IMR-90 (cell line): ENCODE results near the gene GDNF. TPM values are rescaled to one million over a fixed set of nuclear protein-coding genes. Genes with fewer than 3 reads are reported as not detected.
"Not testable (repeated sequence)": the region's sequence is repeated elsewhere in the genome, so short reads cannot be mapped to it uniquely, and the experiment has no call there.

Experiments
- ATAC-seq: fragments of 200-7000 bp; cut with Tn5 transposase; 2 replicates; pipeline ENCODE4 v1.9.1; 2020; ENCODE audit warnings: low read depth, mild to moderate bottlenecking, moderate library complexity
- BruUV-seq: library from RNA; stranded (reverse); fragments of 400-500 nt; replicated peaks from 2 replicates; lab custom pipeline; 2021; lab: Mats Ljungman, UMichigan
- CTCF ChIA-PET: fragments of 300-600 bp; formaldehyde crosslinking; extraction: SDS; loops from one replicate; lab custom pipeline; 2021; ENCODE audit warnings: antibody characterized with exemption; lab: Yijun Ruan, JAX
- POLR2A ChIA-PET: fragments of 300-600 bp; sonication (Branson Sonifier 250); formaldehyde crosslinking; loops from one replicate; lab custom pipeline; 2022; ENCODE audit warnings: antibody characterized with exemption; ENCODE audit not compliant: unreplicated experiment; lab: Charles Lee
- DNase-seq: peaks from one replicate; pipeline ENCODE4 v3.0.0; 2013
- H2AFZ ChIP-seq: replicated peaks from 2 replicates; pipeline ENCODE3; 2013; ENCODE audit warnings: low read length, mild to moderate bottlenecking; ENCODE audit not compliant: poor library complexity
- H2AK5ac ChIP-seq: 2 replicates; pipeline ENCODE4 v1.6.1; 2013; ENCODE audit warnings: low read depth, low read length, inconsistent platforms
- H2AK9ac ChIP-seq: replicated peaks from 2 replicates; pipeline ENCODE3; 2013; ENCODE audit warnings: mild to moderate bottlenecking, low read depth, low read length, moderate library complexity; ENCODE audit not compliant: poor library complexity
- H2BK120ac ChIP-seq: 2 replicates; pipeline ENCODE4 v1.6.1; 2013; ENCODE audit warnings: low read depth, low read length, inconsistent platforms
- H2BK15ac ChIP-seq: 3 replicates; pipeline ENCODE4 v1.6.1; 2013; ENCODE audit warnings: low read depth, low read length, inconsistent platforms
- H2BK20ac ChIP-seq: 2 replicates; pipeline ENCODE4 v1.6.1; 2013; ENCODE audit warnings: low read depth, mild to moderate bottlenecking, inconsistent platforms, low read length, moderate library complexity
- H2BK5ac ChIP-seq: 2 replicates; pipeline ENCODE4 v1.6.1; 2013; ENCODE audit warnings: mild to moderate bottlenecking, low read depth, low read length, inconsistent platforms; ENCODE audit not compliant: poor library complexity, severe bottlenecking
- H3K14ac ChIP-seq: replicated peaks from 2 replicates; pipeline ENCODE4 v1.6.1; 2013; ENCODE audit warnings: low read depth, low read length, inconsistent platforms
- H3K18ac ChIP-seq: 2 replicates; pipeline ENCODE4 v1.6.1; 2013; ENCODE audit warnings: low read depth, low read length, control low read depth
- H3K23ac ChIP-seq: 2 replicates; pipeline ENCODE4 v1.6.1; 2013; ENCODE audit warnings: low read depth, low read length, inconsistent platforms
- H3K27ac ChIP-seq: 2 replicates; pipeline ENCODE4 v1.5.1; 2013; ENCODE audit warnings: mild to moderate bottlenecking, control low read depth, low read length; ENCODE audit not compliant: insufficient read depth
- H3K27me3 ChIP-seq: 2 replicates; pipeline ENCODE4 v1.6.1; 2013; ENCODE audit warnings: low read length; ENCODE audit not compliant: control insufficient read depth, insufficient read depth
- H3K36me3 ChIP-seq: 2 replicates; pipeline ENCODE4 v1.6.1; 2013; ENCODE audit warnings: low read length, mixed read lengths; ENCODE audit not compliant: control insufficient read depth, insufficient read depth
- H3K4ac ChIP-seq: 2 replicates; pipeline ENCODE4 v1.6.1; 2013; ENCODE audit warnings: low read depth, low read length, inconsistent platforms
- H3K4me1 ChIP-seq: 2 replicates; pipeline ENCODE4 v1.6.1; 2013; ENCODE audit warnings: low read length, mixed read lengths; ENCODE audit not compliant: control insufficient read depth, insufficient read depth
- H3K4me2 ChIP-seq: 2 replicates; pipeline ENCODE4 v1.6.1; 2013; ENCODE audit warnings: low read depth, mild to moderate bottlenecking, control low read depth, low read length, moderate library complexity
- H3K4me3 ChIP-seq: 2 replicates; pipeline ENCODE4 v1.5.1; 2013; ENCODE audit warnings: low read depth, mild to moderate bottlenecking, control low read depth, low read length, moderate library complexity; ENCODE audit not compliant: insufficient read depth
- H3K56ac ChIP-seq: 2 replicates; pipeline ENCODE4 v1.6.1; 2013; ENCODE audit warnings: low read length, inconsistent platforms; ENCODE audit not compliant: insufficient read depth; ENCODE audit errors: extremely low read depth
- H3K79me1 ChIP-seq, 2 experiments: 2 replicates each; pipeline ENCODE4 v1.6.1; 2013; ENCODE audit warnings: low read length in 2 of 2, inconsistent platforms in 1 of 2, low read depth in 1 of 2
- H3K9ac ChIP-seq: 2 replicates; pipeline ENCODE4 v1.6.1; 2013; ENCODE audit warnings: low read depth, low read length, control low read depth
- H3K9me1 ChIP-seq: 2 replicates; pipeline ENCODE4 v1.6.1; 2013; ENCODE audit warnings: low read length, inconsistent platforms; ENCODE audit not compliant: insufficient read depth
- H3K9me3 ChIP-seq: 2 replicates; pipeline ENCODE4 v1.6.1; 2013; ENCODE audit warnings: low read length; ENCODE audit not compliant: control insufficient read depth, insufficient read depth
- H4K20me1 ChIP-seq: 2 replicates; pipeline ENCODE4 v1.6.1; 2013; ENCODE audit warnings: low read length, inconsistent platforms; ENCODE audit not compliant: insufficient read depth
- H4K5ac ChIP-seq: 2 replicates; pipeline ENCODE4 v1.6.1; 2013; ENCODE audit warnings: mild to moderate bottlenecking, low read depth, low read length, control low read depth
- H4K8ac ChIP-seq, 2 experiments: 2 replicates each; pipeline ENCODE4 v1.6.1; 2013; ENCODE audit warnings: low read depth in 2 of 2, low read length in 2 of 2, control low read depth in 1 of 2, inconsistent platforms in 1 of 2
- H4K91ac ChIP-seq: 2 replicates; pipeline ENCODE4 v1.6.1; 2013; ENCODE audit warnings: low read depth, low read length, inconsistent platforms; ENCODE audit not compliant: insufficient read depth
- BHLHE40 ChIP-seq: fragments of 150-350 bp; IDR thresholded peaks from 2 replicates; pipeline ENCODE4 v1.6.1; 2016; ENCODE audit warnings: mild to moderate bottlenecking, low read depth, low read length
- CEBPB ChIP-seq: IDR thresholded peaks from 2 replicates; pipeline ENCODE4 v1.6.1; 2012; ENCODE audit warnings: low read depth, low read length, improper control_type of control experiment
- ELK1 ChIP-seq: fragments of 150-350 bp; IDR thresholded peaks from 2 replicates; pipeline ENCODE4 v1.6.1; 2016; ENCODE audit warnings: low read depth, mild to moderate bottlenecking, low read length, moderate library complexity, borderline replicate concordance
- POLR2A ChIP-seq: IDR thresholded peaks from 2 replicates; pipeline ENCODE4 v1.6.1; 2012; ENCODE audit warnings: mild to moderate bottlenecking, low read depth, low read length
- RAD21 ChIP-seq: IDR thresholded peaks from 2 replicates; pipeline ENCODE4 v1.6.1; 2012; ENCODE audit warnings: low read length, improper control_type of control experiment
- USF2 ChIP-seq: fragments of 150-350 bp; IDR thresholded peaks from 2 replicates; pipeline ENCODE4 v1.6.1; 2017; ENCODE audit warnings: mild to moderate bottlenecking, antibody characterized with exemption, low read length, low read depth
- WGBS, 2 experiments: methylation state at CpG; one replicate each; pipeline versions ENCODE4 v1.1.5 to v1.1.7; 2013; ENCODE audit warnings: missing lambda C conversion rate in 2 of 2; ENCODE audit not compliant: insufficient read length in 1 of 2; ENCODE audit errors: extremely low coverage in 2 of 2; 5-methylcytosine and 5-hydroxymethylcytosine counted together
- dilution Hi-C: fragments of 300-500 bp; cut with HindIII; formaldehyde crosslinking; loops from one replicate; pipeline ENCODE4 v1.14.3; 2018; ENCODE audit warnings: low sequenced_read_pairs; ENCODE audit not compliant: unreplicated experiment
- in situ Hi-C: fragments of 300-500 bp; cut with MboI; formaldehyde crosslinking; loops from 3 replicates; pipeline ENCODE4 v1.14.3; 2019; ENCODE audit warnings: low sequenced_read_pairs, inconsistent platforms, mixed read lengths
- intact Hi-C: fragments of 100-400 bp; cut with micrococcal nuclease; formaldehyde crosslinking; loops from 2 replicates; pipeline ENCODE4 v1.10.0; 2022
- polyA plus RNA-seq, 3 experiments: library from polyadenylated mRNA; depleted of rRNA; stranded (reverse); fragments of >200 nt; gene quantifications; 2 replicates each; pipeline ENCODE4 v1.2.3, GENCODE V29; 2012; ENCODE audit warnings: low replicate concordance in 1 of 3
- total RNA-seq: library from RNA; depleted of rRNA; stranded (reverse); fragments of >200 nt; gene quantifications from 2 replicates; pipeline ENCODE4 v1.2.3, GENCODE V29; 2012

GDNF gene
- total and polyA plus RNA-seq, 2 of the 4 experiments (the other 2 are of a cell fraction), result 0.18 to 0.82 TPM

GRCh38 chr5:37799865-37800421 lies 39.9 kb downstream of the GDNF start:
- ChIA-PET POLR2A (no interaction called here), CTCF (interaction anchor here (0.5 kb wide), 1 partner anchor 151 kb away, joined by 5 read pairs; no protein-coding TSS in a partner anchor)
- intact Hi-C loops, result no loop called here
- Histone ChIP-seq H4K8ac (no peak overlapping the region; a peak in 1 of 4 replicates), H3K9me1 (no peaks in the 10 kb centered on the region), H3K23ac (no peak overlapping the region), H3K4me1 (no peaks in the 10 kb centered on the region), H3K36me3 (no peaks in the 10 kb centered on the region), H3K27ac (no peak overlapping the region), H3K14ac (0 out of 2 replicates have a peak overlapping the region, but pooled peaks have one; percentile 63), H3K56ac (no peak overlapping the region), H3K4ac (no peak overlapping the region; the same call in 1 of the 2 replicates), H4K91ac (no peak overlapping the region), H4K20me1 (no peaks in the 10 kb centered on the region), H2AK5ac (no peak overlapping the region), H3K9me3 (peaks cover 2% of the 10 kb centered on the region; the same call in 1 of the 2 replicates), H2BK20ac (no peak overlapping the region), H3K27me3 (no peaks in the 10 kb centered on the region), H2AFZ (no peak overlapping the region), H3K4me2 (no peak overlapping the region; the same call in 1 of the 2 replicates), H4K5ac (no peak overlapping the region), H2BK5ac (no peak overlapping the region), H3K9ac (no peak overlapping the region), H2AK9ac (no peak overlapping the region), H3K4me3 (no peak overlapping the region), H3K18ac (peak overlapping the region; percentile 59; the same call in 1 of the 2 replicates), H2BK120ac (no peak overlapping the region), H3K79me1 (no peaks in the 10 kb centered on the region), H2BK15ac (no peak overlapping the region)
- no TSS peak for BruUV-seq
- in situ Hi-C loops, result no loop called here
- WGBS, 2 experiments, result no CpG with 5 or more reads among the region's 2 CpGs
- DNase-seq (no peak), ATAC-seq (peak; percentile 53)
- no peak for TF ChIP-seq USF2
- TF ChIP-seq RAD21, result no peak
- TF ChIP-seq ELK1, result no peak
- TF ChIP-seq POLR2A, result no peak
- no peak for TF ChIP-seq CEBPB
- TF ChIP-seq BHLHE40, result no peak
- dilution Hi-C loops, result no loop called here

- POLR2A ChIA-PET, H4K20me1 ChIP-seq, H3K4ac ChIP-seq, H3K4me1 ChIP-seq, dilution Hi-C loops, H3K56ac ChIP-seq, H3K27me3 ChIP-seq, ATAC-seq, DNase-seq, H4K91ac ChIP-seq, H3K23ac ChIP-seq, H4K5ac ChIP-seq, in situ Hi-C loops, H3K4me3 ChIP-seq, CTCF ChIA-PET, H2AFZ ChIP-seq, H3K9ac ChIP-seq, H3K9me1 ChIP-seq, H3K27ac ChIP-seq, BruUV-seq, H2AK5ac ChIP-seq, H2AK9ac ChIP-seq, H3K18ac ChIP-seq, H3K14ac ChIP-seq, H2BK5ac ChIP-seq, H3K36me3 ChIP-seq, H3K4me2 ChIP-seq, H2BK20ac ChIP-seq, H2BK120ac ChIP-seq, H3K9me3 ChIP-seq, H3K79me1 ChIP-seq, intact Hi-C loops, H2BK15ac ChIP-seq, H4K8ac ChIP-seq: not testable (repeated sequence)
- WGBS, 2 experiments, result 100% methylated on average over 1 of the region's 1 CpG; no CpG with 5 or more reads in 1 of the 2 experiments
Measured at GRCh38 chr5:37796435-37796834, 43.4 kb downstream of the GDNF start.
